HFF-Myc (cell line): Measurements from ENCODE around the gene KIF16B.

Source experiments
- DNase-seq: peaks from one replicate; pipeline ENCODE4 v3.0.0-alpha.2; 2011; ENCODE audit warnings: low read depth; ENCODE audit errors: extremely low read depth
- H3K4me3 ChIP-seq: replicated peaks from 2 replicates; pipeline ENCODE4 v1.5.1; 2011; ENCODE audit warnings: low read depth, mild to moderate bottlenecking, control low read depth, low read length
- TF ChIP-seq, protein P1 (sequence below): IDR thresholded peaks from 2 replicates; pipeline ENCODE4 v1.5.1; 2012; ENCODE audit warnings: mild to moderate bottlenecking, low read depth, low read length, control low read depth; ENCODE audit errors: missing control alignments

Gene KIF16B

GRCh38 chr20:16258766-16259165 lies 314.5 kb downstream of the KIF16B start:
- no peak overlapping the region for H3K4me3 ChIP-seq
- TF ChIP-seq, protein P1, sequence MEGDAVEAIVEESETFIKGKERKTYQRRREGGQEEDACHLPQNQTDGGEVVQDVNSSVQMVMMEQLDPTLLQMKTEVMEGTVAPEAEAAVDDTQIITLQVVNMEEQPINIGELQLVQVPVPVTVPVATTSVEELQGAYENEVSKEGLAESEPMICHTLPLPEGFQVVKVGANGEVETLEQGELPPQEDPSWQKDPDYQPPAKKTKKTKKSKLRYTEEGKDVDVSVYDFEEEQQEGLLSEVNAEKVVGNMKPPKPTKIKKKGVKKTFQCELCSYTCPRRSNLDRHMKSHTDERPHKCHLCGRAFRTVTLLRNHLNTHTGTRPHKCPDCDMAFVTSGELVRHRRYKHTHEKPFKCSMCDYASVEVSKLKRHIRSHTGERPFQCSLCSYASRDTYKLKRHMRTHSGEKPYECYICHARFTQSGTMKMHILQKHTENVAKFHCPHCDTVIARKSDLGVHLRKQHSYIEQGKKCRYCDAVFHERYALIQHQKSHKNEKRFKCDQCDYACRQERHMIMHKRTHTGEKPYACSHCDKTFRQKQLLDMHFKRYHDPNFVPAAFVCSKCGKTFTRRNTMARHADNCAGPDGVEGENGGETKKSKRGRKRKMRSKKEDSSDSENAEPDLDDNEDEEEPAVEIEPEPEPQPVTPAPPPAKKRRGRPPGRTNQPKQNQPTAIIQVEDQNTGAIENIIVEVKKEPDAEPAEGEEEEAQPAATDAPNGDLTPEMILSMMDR, result no peak
- DNase-seq, result no peak

- H3K4me3 ChIP-seq, result no peak overlapping the region
- DNase-seq, result no peak
- TF ChIP-seq, protein P1, result no peak
Measured at GRCh38 chr20:16257813-16258430, 315.3 kb downstream of the KIF16B start.

GRCh38 chr20:16257021-16257420 lies 316.2 kb downstream of the KIF16B start:
- DNase-seq, result no peak
- TF ChIP-seq, protein P1, result no peak
- H3K4me3 ChIP-seq, result no peak overlapping the region

DNA sequence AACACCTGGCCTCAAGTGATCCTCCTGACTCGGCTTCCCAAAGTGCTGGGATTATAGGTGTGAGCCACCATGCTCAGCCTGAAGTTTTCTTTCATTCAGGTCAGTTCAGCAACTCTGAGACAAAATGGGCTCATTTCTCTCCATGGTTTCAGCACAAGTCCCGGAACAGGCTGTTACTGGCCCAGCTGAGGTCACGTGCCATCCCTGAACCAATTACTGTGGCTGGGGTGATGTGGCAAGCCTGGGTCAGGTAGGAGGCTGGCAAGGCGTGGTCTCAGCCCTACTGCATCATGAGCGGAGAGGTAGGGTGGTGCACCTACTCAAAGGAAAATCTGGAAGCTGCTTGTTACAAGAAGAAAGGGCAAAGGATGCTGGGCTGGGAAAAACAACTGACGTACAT lies 326.4 kb downstream of the KIF16B start:
- H3K4me3 ChIP-seq, result no peak overlapping the region
- no peak for DNase-seq
- TF ChIP-seq, protein P1, result no peak

DNA sequence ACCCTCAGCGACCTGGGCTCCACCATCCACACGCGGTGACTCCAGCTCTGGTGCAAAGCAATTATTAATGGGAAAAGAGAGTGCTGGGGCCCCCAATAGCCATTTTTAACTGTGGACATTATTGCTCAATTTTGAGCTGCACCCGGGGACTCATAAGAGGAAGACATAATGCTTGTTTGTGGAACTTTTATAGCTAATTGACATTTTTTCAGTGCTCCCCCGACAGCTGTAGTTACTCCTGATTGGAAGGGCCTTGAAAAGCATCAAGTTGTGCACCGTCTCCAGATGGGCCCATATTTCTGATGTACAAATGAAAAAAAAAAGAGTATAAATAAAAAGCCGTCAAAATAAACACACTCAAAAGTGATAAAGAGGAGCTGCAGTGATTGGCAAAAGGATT lies 327.0 kb downstream of the KIF16B start:
- no peak overlapping the region for H3K4me3 ChIP-seq
- DNase-seq, result no peak
- TF ChIP-seq, protein P1, result no peak

DNA sequence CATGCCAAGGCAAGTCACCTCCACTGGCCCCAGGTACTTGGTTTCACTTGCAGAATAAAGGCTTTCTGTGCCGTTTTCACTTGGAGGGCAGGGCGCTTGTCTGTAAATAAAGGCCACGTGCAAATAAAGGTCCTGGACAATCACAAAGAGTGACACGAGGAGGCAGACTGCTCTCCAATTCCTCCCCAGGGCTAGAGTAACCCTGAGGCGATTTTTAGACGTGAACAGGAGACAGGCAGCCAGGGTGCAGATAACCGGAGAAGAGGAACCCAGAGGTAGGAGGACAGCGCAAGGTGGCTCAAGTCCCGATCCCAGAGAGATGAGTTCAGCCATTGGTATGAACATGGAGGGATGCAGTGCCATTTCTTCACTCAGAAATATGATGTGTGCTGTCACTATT lies 327.4 kb downstream of the KIF16B start:
- no peak for DNase-seq
- TF ChIP-seq, protein P1, result no peak
- H3K4me3 ChIP-seq, result no peak overlapping the region

DNA sequence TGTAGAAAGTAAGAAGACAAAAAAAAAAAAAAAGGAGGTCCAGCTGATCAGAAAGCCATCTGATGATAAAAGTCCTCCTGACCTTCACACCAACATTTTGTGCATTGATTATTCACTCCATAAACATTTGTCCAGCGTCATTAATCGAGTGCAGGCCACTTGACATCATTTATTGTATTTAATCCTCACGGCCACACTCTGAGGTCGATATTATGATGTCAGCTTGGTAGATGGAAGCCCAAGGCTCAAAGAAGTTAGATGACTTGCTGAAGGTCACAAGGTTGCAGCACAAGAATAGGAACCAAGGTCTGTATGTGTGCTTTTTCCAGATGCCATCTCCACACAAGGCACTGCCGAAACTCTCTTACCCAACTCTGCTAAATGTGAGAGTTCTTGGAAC lies 328.4 kb downstream of the KIF16B start:
- H3K4me3 ChIP-seq, result no peak overlapping the region
- DNase-seq, result no peak
- TF ChIP-seq, protein P1, result no peak
